GM21576 (cell line): ENCODE measurements around the gene MRPS9.

Experiments
- ATAC-seq: cut with Tn5 transposase; IDR thresholded peaks from one replicate; pipeline ENCODE4 v1.9.1; 2021; ENCODE audit warnings: mild to moderate bottlenecking, moderate library complexity; ENCODE audit not compliant: unreplicated experiment

Gene MRPS9

GRCh38 chr2:105078906-105079495 lies 41.1 kb downstream of the MRPS9 start:
- no peak for ATAC-seq

GRCh38 chr2:105080461-105080860 lies 42.6 kb downstream of the MRPS9 start:
- no peak for ATAC-seq

- ATAC-seq, result no peak
Measured at GRCh38 chr2:105081006-105081601, 43.2 kb downstream of the MRPS9 start.

GRCh38 chr2:105082107-105082506 lies 44.2 kb downstream of the MRPS9 start:
- no peak for ATAC-seq

- ATAC-seq, result no peak
Measured at GRCh38 chr2:105085525-105085924, 47.7 kb downstream of the MRPS9 start.

GRCh38 chr2:105087273-105087672 lies 49.4 kb downstream of the MRPS9 start:
- ATAC-seq, result no peak

- ATAC-seq, result no peak
Measured at GRCh38 chr2:105090091-105090490, 52.2 kb downstream of the MRPS9 start.

- ATAC-seq, result no peak
Measured at GRCh38 chr2:105092797-105093196, 54.9 kb downstream of the MRPS9 start.

- ATAC-seq, result no peak
Measured at GRCh38 chr2:105099153-105099552, 61.3 kb downstream of the MRPS9 start.

- ATAC-seq, result peak; percentile 91
Measured at GRCh38 chr2:105100046-105100840, 62.4 kb downstream of the MRPS9 start.

- no peak for ATAC-seq
Measured at GRCh38 chr2:105102001-105102400, 64.1 kb downstream of the MRPS9 start.

GRCh38 chr2:105102963-105103421 lies 65.1 kb downstream of the MRPS9 start:
- ATAC-seq, result no peak

GRCh38 chr2:105103481-105103880 lies 65.6 kb downstream of the MRPS9 start:
- ATAC-seq, result no peak

GRCh38 chr2:105104208-105104731 lies 66.4 kb downstream of the MRPS9 start:
- ATAC-seq, result no peak

- no peak for ATAC-seq
Measured at GRCh38 chr2:105110295-105110829, 72.5 kb downstream of the MRPS9 start.

GRCh38 chr2:105111365-105112150 lies 73.7 kb downstream of the MRPS9 start:
- no peak for ATAC-seq

GRCh38 chr2:105112345-105112744 lies 74.5 kb downstream of the MRPS9 start:
- no peak for ATAC-seq

- no peak for ATAC-seq
Measured at GRCh38 chr2:105113616-105114291, 75.9 kb downstream of the MRPS9 start.

GRCh38 chr2:105114551-105114950 lies 76.7 kb downstream of the MRPS9 start:
- no peak for ATAC-seq

- no peak for ATAC-seq
Measured at GRCh38 chr2:105116348-105116747, 78.5 kb downstream of the MRPS9 start.
